Dedifferentiated amniotic fluid mesenchymal stem cell (primary cell): ENCODE measurements around the gene COMP.
A peak's percentile ranks its signal among the peaks of the same experiment; 100 is the strongest.

Experiments used
- DNase-seq: peaks from one replicate; pipeline ENCODE4 v3.0.0-alpha.2; 2016; ENCODE audit errors: extremely low spot score

The COMP gene

GRCh38 chr19:18803550-18804138, 12.5 kb upstream of the COMP start:
- DNase-seq = no peak

- no peak for DNase-seq
Measured at GRCh38 chr19:18802354-18802753, 11.2 kb upstream of the COMP start.

- DNase-seq = no peak
Measured at GRCh38 chr19:18800636-18801035, 9.5 kb upstream of the COMP start.

- no peak for DNase-seq
Measured at GRCh38 chr19:18800079-18800478, 9.0 kb upstream of the COMP start.

DNA sequence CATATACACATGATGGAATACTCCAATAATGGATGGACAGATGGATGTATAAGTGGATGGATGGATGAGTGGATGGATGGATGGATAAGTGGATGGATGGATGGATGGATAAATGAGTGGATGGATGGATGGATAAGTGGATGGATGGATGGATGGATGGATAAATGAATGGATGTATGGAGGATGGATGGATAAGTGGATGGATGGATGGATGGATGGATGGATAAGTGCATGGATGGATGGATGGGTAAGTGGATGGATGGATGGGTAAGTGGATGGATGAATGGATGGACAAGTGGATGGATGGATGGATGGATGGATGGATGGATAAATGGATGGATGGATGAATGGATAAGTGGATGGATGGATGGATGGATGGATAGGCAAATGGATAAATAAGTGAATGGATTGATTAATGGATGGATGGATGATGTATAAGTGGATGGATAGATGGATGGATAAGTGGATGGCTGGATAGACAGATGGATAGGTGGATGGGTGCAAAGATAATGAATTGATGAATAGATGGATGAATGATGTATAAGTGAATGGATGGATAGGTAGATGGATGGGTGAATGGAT, 8.4 kb upstream of the COMP start:
- DNase-seq = no peak

- no peak for DNase-seq
Measured at GRCh38 chr19:18798384-18799352, 7.6 kb upstream of the COMP start.

DNA sequence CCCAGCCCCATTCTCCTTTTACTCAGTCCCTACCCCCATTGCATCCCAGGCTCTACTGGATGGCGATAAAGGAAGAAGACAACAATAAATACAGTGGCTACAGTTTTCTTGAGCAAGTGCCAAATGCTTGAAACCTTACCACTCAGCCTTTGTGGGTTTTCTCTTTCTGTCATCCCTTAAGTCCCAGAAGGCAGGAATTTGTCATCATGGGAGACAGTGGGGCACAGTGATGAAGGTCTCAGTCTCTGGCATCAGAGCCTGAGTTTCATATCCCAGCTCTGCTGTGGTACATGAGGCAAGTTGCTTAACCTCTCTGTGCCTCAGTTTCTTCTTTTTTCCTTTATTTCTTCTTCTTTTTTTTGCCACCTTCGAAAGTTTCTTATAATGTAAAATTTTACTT, 5.1 kb upstream of the COMP start:
- DNase-seq = no peak

GRCh38 chr19:18795540-18795939, 4.4 kb upstream of the COMP start:
- peak; percentile 18 for DNase-seq

- DNase-seq = no peak
Measured at GRCh38 chr19:18794692-18795091, 3.6 kb upstream of the COMP start.

DNA sequence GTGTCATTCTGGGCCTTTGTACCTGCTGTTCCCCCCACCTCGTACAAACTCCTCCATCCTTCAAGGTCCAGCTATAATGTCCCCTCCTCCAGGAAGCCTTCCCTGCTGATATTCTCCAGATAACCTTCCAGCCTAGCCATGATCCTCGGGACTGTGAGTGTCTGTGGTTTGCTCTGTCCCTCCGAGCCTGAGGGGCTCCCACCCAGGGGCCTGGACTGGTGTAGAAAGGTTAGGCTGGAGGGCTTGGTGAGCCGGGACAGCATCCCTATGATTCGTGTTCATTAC, 2.9 kb upstream of the COMP start:
- no peak for DNase-seq

DNA sequence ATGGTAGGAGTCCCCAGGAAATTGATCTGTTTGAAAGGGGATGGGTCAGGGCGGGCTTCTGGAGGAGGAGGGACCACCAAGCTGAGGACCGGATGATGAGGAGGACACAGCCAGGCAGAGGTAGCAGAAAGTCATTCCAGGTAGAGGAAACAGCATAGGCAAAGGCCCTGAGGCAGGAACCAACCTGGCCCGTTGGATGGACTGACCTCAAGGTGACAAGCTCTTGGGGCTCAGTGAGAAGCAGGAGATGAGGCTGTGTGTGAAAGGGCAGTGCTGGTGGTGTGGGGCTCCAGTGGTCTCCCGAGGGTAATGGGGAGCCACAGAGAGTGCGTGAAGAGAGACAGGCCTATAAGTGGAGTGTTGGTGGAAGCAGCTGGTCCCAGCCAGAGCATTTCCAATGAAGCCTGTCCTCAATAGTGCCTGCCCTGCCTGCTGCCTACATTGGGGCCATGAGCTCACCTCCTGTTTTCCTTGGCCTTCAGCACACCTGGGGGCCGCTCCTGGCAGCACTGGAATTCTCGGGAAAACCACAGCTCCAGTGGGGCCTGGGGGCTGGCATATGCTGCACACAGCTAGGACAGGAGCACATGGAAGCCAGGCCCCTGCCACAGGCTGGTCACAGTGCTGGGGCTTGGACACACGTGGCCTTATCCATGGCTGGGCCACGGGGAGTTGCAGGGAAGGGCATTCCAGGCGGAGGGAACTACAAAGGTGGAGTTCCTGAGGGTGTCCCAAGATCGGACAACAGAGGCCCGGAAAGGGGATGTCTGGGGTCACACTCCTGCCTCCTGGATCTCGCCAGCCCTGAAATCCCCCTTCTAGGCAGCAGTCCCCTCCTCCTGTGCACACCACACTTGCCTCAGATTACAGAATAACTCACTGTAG, 2.3 kb upstream of the COMP start:
- no peak for DNase-seq

- DNase-seq = no peak
Measured at GRCh38 chr19:18792661-18793060, 1.6 kb upstream of the COMP start.

DNA sequence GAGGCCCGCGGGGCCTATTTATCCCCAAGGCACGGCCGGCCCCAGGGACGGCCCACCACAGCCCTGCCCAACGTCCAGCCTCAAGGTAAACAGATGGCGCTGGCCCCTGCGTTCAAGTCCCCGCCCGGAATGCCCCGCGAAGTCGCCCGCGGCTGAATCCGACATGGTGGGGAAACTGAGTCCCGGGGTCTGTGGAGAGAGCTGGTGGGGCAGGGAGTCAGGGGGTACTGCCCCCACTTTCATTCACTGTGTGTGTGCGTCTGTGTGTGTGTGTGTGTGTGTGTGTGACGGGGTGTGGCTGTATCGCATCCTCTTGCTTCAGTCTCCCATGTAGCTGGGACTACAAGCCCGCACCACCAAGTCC, 192 bp upstream of the COMP start:
- no peak for DNase-seq

DNA sequence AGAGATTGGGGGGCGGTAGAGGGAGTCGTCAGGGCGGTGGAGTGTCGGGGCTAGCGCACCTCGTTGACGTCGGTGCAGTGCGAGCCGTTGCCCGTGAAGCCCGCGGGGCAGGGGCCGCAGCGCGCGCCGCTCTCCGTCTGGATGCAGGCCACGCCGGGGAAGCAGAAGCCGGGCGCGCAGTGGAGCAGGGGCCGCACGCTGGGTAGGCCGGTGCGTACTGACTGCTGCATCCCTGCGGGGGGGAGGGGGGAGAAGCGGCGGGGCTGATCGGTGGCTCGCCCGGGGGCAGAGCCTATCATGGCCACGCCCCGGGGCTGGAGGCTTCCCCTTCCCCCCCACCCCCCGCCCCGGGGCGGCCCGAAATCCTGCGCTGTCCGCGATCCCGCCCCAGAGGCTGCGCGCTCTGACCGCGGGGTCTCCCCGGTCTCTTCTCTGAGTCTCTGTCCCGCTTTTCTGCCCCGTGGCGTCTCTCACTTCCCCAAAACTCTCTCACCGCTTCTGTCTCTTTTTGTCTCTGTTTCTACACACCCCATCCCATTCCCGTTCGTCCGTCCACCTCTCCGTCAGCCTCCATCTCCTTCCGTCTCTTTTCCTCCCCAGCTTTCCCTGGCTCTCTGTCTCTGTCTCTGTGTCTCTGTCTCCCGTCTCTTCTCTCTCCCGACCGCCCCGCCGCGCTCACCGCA, 1.1 kb downstream of the COMP start:
- no peak for DNase-seq

GRCh38 chr19:18789422-18789869, 1.7 kb downstream of the COMP start:
- no peak for DNase-seq

GRCh38 chr19:18788529-18789421, 2.3 kb downstream of the COMP start:
- DNase-seq = no peak

DNA sequence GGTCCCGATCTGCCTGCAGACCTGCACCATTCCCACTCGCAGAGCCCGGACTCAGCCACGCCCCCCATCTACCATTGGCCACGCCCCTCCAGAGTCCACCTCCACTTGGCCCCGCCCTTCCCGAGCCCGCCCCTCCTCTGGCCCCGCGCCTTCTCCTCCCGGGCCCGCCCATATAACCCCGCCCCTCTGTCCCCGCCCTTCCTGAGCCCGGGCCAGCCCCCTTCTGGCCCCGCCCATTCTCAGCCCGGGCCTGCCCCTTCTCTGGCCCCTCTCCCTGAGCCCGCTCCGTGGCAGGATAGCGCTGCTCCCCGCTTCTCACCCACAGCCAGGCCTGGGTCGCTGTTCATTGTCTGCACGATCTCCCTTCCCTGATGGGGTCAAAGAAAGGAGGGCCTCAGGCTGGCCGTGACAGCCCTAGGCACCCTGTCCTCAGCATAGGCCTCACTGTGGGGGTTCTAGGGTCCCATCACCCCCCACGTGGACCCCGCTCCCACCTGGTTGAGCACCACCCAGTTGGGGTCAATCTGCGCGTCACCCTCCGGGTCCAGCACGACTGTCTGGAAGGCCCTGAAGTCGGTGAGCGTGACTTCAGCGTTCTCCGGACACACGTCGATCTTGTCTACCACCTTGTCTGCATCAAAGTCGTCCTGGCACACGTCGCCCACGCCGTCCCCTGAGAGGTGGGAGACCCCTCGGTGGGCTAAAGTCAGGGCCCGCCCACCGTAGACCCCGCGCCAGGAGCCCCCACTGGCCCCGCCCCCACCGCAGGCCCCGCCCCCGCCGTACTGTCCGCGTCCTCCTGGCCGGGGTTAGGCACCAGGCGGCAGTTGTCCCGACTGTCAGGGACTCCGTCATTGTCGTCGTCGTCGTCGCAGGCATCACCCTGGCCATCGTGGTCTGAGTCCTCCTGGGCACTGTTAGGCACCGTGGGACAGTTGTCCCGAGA, 5.7 kb downstream of the COMP start:
- DNase-seq = no peak

DNA sequence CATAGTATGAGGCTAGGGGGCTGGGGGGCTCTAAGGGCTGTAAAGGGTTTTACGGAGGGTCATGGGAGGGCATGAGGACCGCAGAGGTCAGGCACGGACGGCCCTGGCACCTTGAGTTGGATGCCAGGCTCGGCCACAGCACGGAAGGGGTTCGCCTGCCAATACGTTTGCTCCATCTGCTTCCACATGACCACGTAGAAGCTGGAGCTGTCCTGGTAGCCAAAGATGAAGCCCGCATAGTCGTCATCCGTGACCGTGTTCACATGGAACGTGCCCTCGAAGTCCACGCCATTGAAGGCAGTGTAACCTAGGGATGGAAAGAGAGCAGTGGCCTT, 6.4 kb downstream of the COMP start:
- no peak for DNase-seq

- DNase-seq = no peak
Measured at GRCh38 chr19:18783958-18784785, 6.9 kb downstream of the COMP start.
